Smooth muscle cell (in vitro differentiated cells): ENCODE data around the gene CCDC121. TPM values are rescaled to one million over a fixed set of nuclear protein-coding genes. Genes with fewer than 3 reads are reported as not detected.

Source experiments
- DNase-seq: peaks from one replicate; lab custom pipeline; 2025; ENCODE audit not compliant: unreplicated experiment; lab: John Stamatoyannopoulos, UW
- H2AFZ ChIP-seq: fragments of 200-600 bp; sonication (generic); 2 replicates; pipeline ENCODE4 v1.6.0; 2016; ENCODE audit warnings: antibody characterized with exemption, low read depth, mild to moderate bottlenecking
- H3F3A ChIP-seq: fragments of 200-600 bp; sonication (generic); 2 replicates; pipeline ENCODE4 v1.6.0; 2017; ENCODE audit warnings: antibody characterized with exemption, low read depth
- H3K27ac ChIP-seq: fragments of 200-600 bp; sonication (generic); 2 replicates; pipeline ENCODE4 v1.5.1; 2016; ENCODE audit warnings: low read depth, mild to moderate bottlenecking
- H3K27me3 ChIP-seq: fragments of 200-600 bp; sonication (generic); 2 replicates; pipeline ENCODE4 v1.6.1; 2016; ENCODE audit warnings: low read depth, mild to moderate bottlenecking
- H3K36me3 ChIP-seq: fragments of 200-600 bp; sonication (generic); 2 replicates; pipeline ENCODE4 v1.5.1; 2016; ENCODE audit warnings: low read depth
- H3K4me1 ChIP-seq: fragments of 200-600 bp; sonication (generic); 2 replicates; pipeline ENCODE4 v1.5.1; 2016; ENCODE audit warnings: low read depth
- H3K4me2 ChIP-seq: fragments of 200-600 bp; sonication (generic); 2 replicates; pipeline ENCODE4 v1.6.0; 2016; ENCODE audit warnings: mild to moderate bottlenecking
- H3K4me3 ChIP-seq: fragments of 200-600 bp; sonication (generic); 2 replicates; pipeline ENCODE4 v1.5.1; 2016; ENCODE audit warnings: mild to moderate bottlenecking
- H3K79me2 ChIP-seq: fragments of 200-600 bp; sonication (generic); 2 replicates; pipeline ENCODE4 v1.6.0; 2016; ENCODE audit warnings: low read depth, mild to moderate bottlenecking
- H3K9ac ChIP-seq: fragments of 200-600 bp; sonication (generic); 2 replicates; pipeline ENCODE4 v1.6.0; 2016; ENCODE audit warnings: low read depth
- H3K9me3 ChIP-seq: fragments of 200-600 bp; sonication (generic); replicated peaks from 2 replicates; pipeline ENCODE4 v1.5.1; 2016; ENCODE audit warnings: low read depth
- H4K20me1 ChIP-seq: fragments of 200-600 bp; sonication (generic); 2 replicates; pipeline ENCODE4 v1.6.0; 2016; ENCODE audit warnings: low read depth
- WGBS: methylation state at CpG from one replicate; pipeline ENCODE4 v1.1.7; 2016; ENCODE audit warnings: low lambda C conversion rate; 5-methylcytosine and 5-hydroxymethylcytosine counted together
- polyA plus RNA-seq: library from polyadenylated mRNA; unstranded; fragments of >200 nt; fragmentation: Nextera tagmentation; extraction: Ambion mirVana; gene quantifications from 2 replicates; pipeline ENCODE4 v1.2.1, GENCODE V29; 2016
- total RNA-seq: library from RNA; depleted of rRNA; stranded (reverse); fragments of >200 nt; gene quantifications from 2 replicates; pipeline ENCODE4 v1.2.3, GENCODE V29; 2014
- TF ChIP-seq, protein P1 (sequence below): fragments of 200-600 bp; sonication (generic); IDR thresholded peaks from 2 replicates; pipeline ENCODE4 v1.5.1; 2017; ENCODE audit warnings: borderline replicate concordance, mild to moderate bottlenecking, antibody characterized with exemption; ENCODE audit not compliant: insufficient read depth, poor library complexity, severe bottlenecking

The CCDC121 gene
- total and polyA plus RNA-seq, 2 experiments from 2014 or later: 1.7 to 6.3 TPM

GRCh38 chr2:27663285-27664153 lies 34.7 kb upstream of the CCDC121 start, which contains the start of the genes SLC4A1AP and SUPT7L:
Gene SLC4A1AP, plus strand, starts transcription at chr2:27663889. Its CDS starts 26 bp downstream, at chr2:27663915.
Gene SUPT7L, minus strand, starts transcription at chr2:27663614. Its CDS starts 1,422 bp downstream, at chr2:27662192.
- Histone ChIP-seq H3K4me3 (peak within 1 kb of the TSS; percentile 70), H2AFZ (peak within 1 kb of the TSS; percentile 94), H3K9ac (peak within 1 kb of the TSS; percentile 85), H3K36me3 (peaks cover 13% of the 10 kb centered on the region), H3K9me3 (no peaks in the 10 kb centered on the region), H3K27ac (peak within 1 kb of the TSS; percentile 85), H3K27me3 (no peaks in the 10 kb centered on the region), H3F3A (no peaks in the 10 kb centered on the region), H4K20me1 (no peaks in the 10 kb centered on the region), H3K4me2 (peak within 1 kb of the TSS; percentile 89), H3K79me2 (peaks cover 53% of the 10 kb centered on the region), H3K4me1 (peaks cover 23% of the 10 kb centered on the region)
- WGBS: 1% methylated on average over 56 of the region's 56 CpGs
- peak; percentile 69 for DNase-seq
- TF ChIP-seq, protein P1, sequence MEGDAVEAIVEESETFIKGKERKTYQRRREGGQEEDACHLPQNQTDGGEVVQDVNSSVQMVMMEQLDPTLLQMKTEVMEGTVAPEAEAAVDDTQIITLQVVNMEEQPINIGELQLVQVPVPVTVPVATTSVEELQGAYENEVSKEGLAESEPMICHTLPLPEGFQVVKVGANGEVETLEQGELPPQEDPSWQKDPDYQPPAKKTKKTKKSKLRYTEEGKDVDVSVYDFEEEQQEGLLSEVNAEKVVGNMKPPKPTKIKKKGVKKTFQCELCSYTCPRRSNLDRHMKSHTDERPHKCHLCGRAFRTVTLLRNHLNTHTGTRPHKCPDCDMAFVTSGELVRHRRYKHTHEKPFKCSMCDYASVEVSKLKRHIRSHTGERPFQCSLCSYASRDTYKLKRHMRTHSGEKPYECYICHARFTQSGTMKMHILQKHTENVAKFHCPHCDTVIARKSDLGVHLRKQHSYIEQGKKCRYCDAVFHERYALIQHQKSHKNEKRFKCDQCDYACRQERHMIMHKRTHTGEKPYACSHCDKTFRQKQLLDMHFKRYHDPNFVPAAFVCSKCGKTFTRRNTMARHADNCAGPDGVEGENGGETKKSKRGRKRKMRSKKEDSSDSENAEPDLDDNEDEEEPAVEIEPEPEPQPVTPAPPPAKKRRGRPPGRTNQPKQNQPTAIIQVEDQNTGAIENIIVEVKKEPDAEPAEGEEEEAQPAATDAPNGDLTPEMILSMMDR: no peak

- H3K27ac ChIP-seq: no peak overlapping the region
- H3K4me3 ChIP-seq: no peak overlapping the region
- no peaks in the 10 kb centered on the region for H3F3A ChIP-seq
- 96% methylated on average over 1 of the region's 1 CpG for WGBS
- H3K36me3 ChIP-seq: peaks cover 13% of the 10 kb centered on the region
- no peaks in the 10 kb centered on the region for H4K20me1 ChIP-seq
- no peak overlapping the region for H2AFZ ChIP-seq
- no peaks in the 10 kb centered on the region for H3K9me3 ChIP-seq
- TF ChIP-seq, protein P1: no peak
- no peak overlapping the region for H3K4me2 ChIP-seq
- H3K4me1 ChIP-seq: peaks cover 23% of the 10 kb centered on the region
- DNase-seq: no peak
- peaks cover 53% of the 10 kb centered on the region for H3K79me2 ChIP-seq
- H3K9ac ChIP-seq: no peak overlapping the region
- H3K27me3 ChIP-seq: no peaks in the 10 kb centered on the region
Observed at GRCh38 chr2:27661371-27661770, 32.6 kb upstream of the CCDC121 start.

- Histone ChIP-seq H3K9ac (no peak overlapping the region), H2AFZ (no peak overlapping the region), H3K9me3 (no peaks in the 10 kb centered on the region), H3K4me2 (no peak overlapping the region), H3K27me3 (no peaks in the 10 kb centered on the region), H3K27ac (no peak overlapping the region), H3K4me3 (no peak overlapping the region), H3K36me3 (peaks cover 25% of the 10 kb centered on the region), H3K4me1 (no peaks in the 10 kb centered on the region), H3F3A (no peaks in the 10 kb centered on the region), H3K79me2 (peaks cover 11% of the 10 kb centered on the region), H4K20me1 (no peaks in the 10 kb centered on the region)
- 97% methylated on average over 7 of the region's 7 CpGs for WGBS
- TF ChIP-seq, protein P1: no peak
- no peak for DNase-seq
Observed at GRCh38 chr2:27655155-27655951, 26.5 kb upstream of the CCDC121 start.
